Tibial nerve (tissue), 4 donors: ENCODE data around the gene RACGAP1. TPM values are rescaled to one million over a fixed set of nuclear protein-coding genes. Genes with fewer than 3 reads are reported as not detected.

ENCODE experiments used
- DNase-seq, 2 donors: peaks; one replicate each; pipeline ENCODE4 v3.0.0-alpha.2; 2019; ENCODE audit warnings: low spot score in 2 of 2
- H3K27ac ChIP-seq, 4 donors: fragments of 200-600 bp; sonication (generic) in 3 of 4; one replicate each; pipeline ENCODE4 v1.5.1; 2017 to 2019; ENCODE audit warnings: mild to moderate bottlenecking in 1 of 4
- H3K27me3 ChIP-seq, 2 donors: fragments of 200-600 bp; sonication (generic) in 1 of 2; one replicate each; pipeline versions ENCODE4 v1.5.1 to v1.6.0; 2017 to 2019
- H3K36me3 ChIP-seq, 3 donors: fragments of 200-600 bp; sonication (generic); one replicate each; pipeline ENCODE4 v1.5.1; 2018 to 2019
- H3K4me1 ChIP-seq, 4 donors: fragments of 200-600 bp; sonication (generic) in 3 of 4; one replicate each; pipeline ENCODE4 v1.5.1; 2017 to 2019
- H3K4me3 ChIP-seq, 4 donors: fragments of 200-600 bp; sonication (generic) in 3 of 4; one replicate each; pipeline ENCODE4 v1.5.1; 2017 to 2019; ENCODE audit warnings: mild to moderate bottlenecking in 1 of 4, moderate library complexity in 1 of 4
- H3K9me3 ChIP-seq, 4 donors: fragments of 200-600 bp; sonication (generic) in 3 of 4; one replicate each; pipeline ENCODE4 v1.5.1; 2017 to 2019
- CTCF ChIP-seq, 5 experiments: fragments of 200-600 bp in 3 of 5; fragments of 450-650 bp in 2 of 5; sonication (generic) in 3 of 5; IDR thresholded peaks; one replicate each; pipeline ENCODE4 v1.5.1; 2016 to 2019; ENCODE audit warnings: antibody characterized with exemption in 5 of 5, mild to moderate bottlenecking in 3 of 5, moderate library complexity in 2 of 5
- EP300 ChIP-seq, 2 donors: sonication (generic); formaldehyde crosslinking; IDR thresholded peaks; one replicate each; pipeline ENCODE4 v1.6.1; 2017; ENCODE audit warnings: antibody characterized with exemption in 2 of 2, mild to moderate bottlenecking in 1 of 2
- POLR2A ChIP-seq, 2 donors: fragments of 450-650 bp; IDR thresholded peaks; one replicate each; pipeline ENCODE4 v1.6.1; 2017; ENCODE audit warnings: antibody characterized with exemption in 2 of 2, mild to moderate bottlenecking in 2 of 2, moderate library complexity in 2 of 2
- WGBS, 2 donors: methylation state at CpG; one replicate each; pipeline ENCODE4 v1.1.5; 2018; 5-methylcytosine and 5-hydroxymethylcytosine counted together
- total RNA-seq, 4 donors: library from RNA; depleted of rRNA; stranded (reverse); fragments of >200 nt; gene quantifications; one replicate each; pipeline ENCODE4 v1.1.0, GENCODE V29; 2016

RACGAP1 gene
- total RNA-seq, 4 donors from 2014 or later = 6.3 to 15.1 (median 10.5) TPM

GRCh38 chr12:49952391-49953055, 72.8 kb downstream of the RACGAP1 start:
- no peak for TF ChIP-seq EP300 (IDR thresholded peaks at IDR 0.05)
- TF ChIP-seq POLR2A (IDR thresholded peaks at IDR 0.05) = no peak
- no peak for TF ChIP-seq CTCF (IDR thresholded peaks at IDR 0.05)
- H3K4me3 ChIP-seq = no peak overlapping the region
- no peaks in the 10 kb centered on the region for H3K9me3 ChIP-seq
- H3K4me1 ChIP-seq = no peaks in the 10 kb centered on the region
- H3K27me3 ChIP-seq = peaks cover 0 to 47% of the 10 kb centered on the region in 2 donors
- no peaks in the 10 kb centered on the region for H3K36me3 ChIP-seq
- no peak overlapping the region for H3K27ac ChIP-seq
- no peak for DNase-seq
- WGBS, 2 donors = 82 to 100% methylated on average over 1 of the region's 1 CpG

- DNase-seq = no peak
- TF ChIP-seq POLR2A (IDR thresholded peaks at IDR 0.05) (no peak), EP300 (IDR thresholded peaks at IDR 0.05) (no peak), CTCF (IDR thresholded peaks at IDR 0.05) (no peak)
- no peaks in the 10 kb centered on the region for H3K36me3 ChIP-seq
- H3K4me3 ChIP-seq = no peak overlapping the region
- no peaks in the 10 kb centered on the region for H3K9me3 ChIP-seq
- H3K4me1 ChIP-seq = no peaks in the 10 kb centered on the region
- H3K27me3 ChIP-seq = peaks cover 0 to 39% of the 10 kb centered on the region in 2 donors
- 75 to 84% methylated on average over 14 of the region's 14 CpGs for WGBS, 2 donors
- H3K27ac ChIP-seq = no peak overlapping the region
These were observed 73.7 kb downstream of the RACGAP1 start for GRCh38 chr12:49951411-49952240.

- Histone ChIP-seq H3K27ac (no peak within 1 kb of the TSS), H3K4me1 (peaks cover 0 to 5% (median 1%) of the 10 kb centered on the region in 4 donors), H3K9me3 (no peaks in the 10 kb centered on the region), H3K36me3 (no peaks in the 10 kb centered on the region), H3K4me3 (no peak within 1 kb of the TSS), H3K27me3 (peaks cover 0 to 28% of the 10 kb centered on the region in 2 donors)
- no peak for DNase-seq
- 85 to 88% methylated on average over 25 to 31 of the region's 32 CpGs for WGBS, 2 donors
- TF ChIP-seq POLR2A (IDR thresholded peaks at IDR 0.05) = no peak
- no peak for TF ChIP-seq CTCF (IDR thresholded peaks at IDR 0.05)
- TF ChIP-seq EP300 (IDR thresholded peaks at IDR 0.05) = no peak
These were observed 74.7 kb downstream of the RACGAP1 start, which contains the start of gene AQP2 for GRCh38 chr12:49950273-49951251. Gene AQP2 (plus strand): TSS chr12:49950737. CDS start chr12:49950831, 94 bp downstream.

GRCh38 chr12:49949866-49950265, 75.4 kb downstream of the RACGAP1 start:
- no peaks in the 10 kb centered on the region for H3K36me3 ChIP-seq
- TF ChIP-seq EP300 (IDR thresholded peaks at IDR 0.05) (no peak), CTCF (IDR thresholded peaks at IDR 0.05) (no peak), POLR2A (IDR thresholded peaks at IDR 0.05) (no peak)
- WGBS, 2 donors = 92 to 95% methylated on average over 3 of the region's 3 CpGs
- H3K4me3 ChIP-seq = no peak overlapping the region
- H3K27me3 ChIP-seq = peaks cover 0 to 21% of the 10 kb centered on the region in 2 donors
- H3K9me3 ChIP-seq = no peaks in the 10 kb centered on the region
- no peak overlapping the region for H3K27ac ChIP-seq
- DNase-seq = no peak
- peaks cover 0 to 11% (median 3%) of the 10 kb centered on the region in 4 donors for H3K4me1 ChIP-seq
